SK-N-DZ (cell line): ENCODE measurements around the gene UGGT1.

ENCODE experiments used
- DNase-seq: peaks from one replicate; pipeline ENCODE4 v3.0.0-alpha.2; 2015; ENCODE audit warnings: low spot score
- small RNA-seq, 2 experiments: library from RNA; depleted of rRNA; stranded (forward); fragments of <200 nt; gene quantifications; one replicate each; pipeline ENCODE3, GENCODE V24; 2014

Gene UGGT1

DNA sequence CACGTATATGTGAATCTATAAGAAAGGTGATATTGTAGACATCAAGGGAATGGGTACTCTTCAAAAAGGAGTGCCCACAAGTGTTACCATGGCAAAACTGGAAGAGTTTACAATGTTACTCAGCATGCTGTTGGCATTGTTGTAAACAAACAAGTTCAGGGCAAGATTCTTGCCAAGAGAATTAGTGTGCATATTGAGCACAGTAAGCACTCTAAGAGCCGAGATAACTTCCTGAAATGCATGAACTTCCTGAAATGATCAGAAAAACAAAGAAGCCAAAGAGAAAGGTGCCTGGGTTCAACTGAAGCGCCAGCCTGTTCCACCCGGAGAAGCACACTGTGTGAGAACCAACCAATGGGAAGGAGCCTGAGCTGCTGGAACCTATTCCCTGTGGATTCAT, 126.7 kb downstream of the UGGT1 start:
- no peak for DNase-seq

GRCh38 chr2:128219891-128220290, 128.9 kb downstream of the UGGT1 start:
- no peak for DNase-seq

DNA sequence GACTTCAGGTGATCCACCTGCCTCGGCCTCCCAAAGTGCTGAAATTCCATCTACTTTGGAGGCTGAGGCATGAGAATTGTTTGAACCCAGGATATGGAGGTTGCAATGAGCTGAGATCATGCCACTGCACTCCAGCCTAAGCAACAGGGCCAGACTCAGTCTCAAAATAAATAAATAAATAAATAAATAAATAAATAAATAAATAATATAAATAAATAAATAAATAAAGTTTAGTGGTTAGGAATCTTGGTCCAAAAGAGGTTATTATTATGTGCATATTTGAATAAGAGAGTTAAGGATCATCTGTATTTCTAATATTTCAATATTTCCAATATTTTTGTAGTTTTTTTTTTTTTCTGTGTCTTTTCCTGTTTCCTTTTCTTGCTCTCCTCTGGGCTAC, 136.9 kb downstream of the UGGT1 start:
- no peak for DNase-seq

GRCh38 chr2:128228894-128229293, 137.9 kb downstream of the UGGT1 start:
- DNase-seq: no peak

- peak; percentile 78 for DNase-seq
These were observed 142.2 kb downstream of the UGGT1 start for GRCh38 chr2:128232965-128233789.

GRCh38 chr2:128233790-128234395, 142.9 kb downstream of the UGGT1 start:
- DNase-seq: no peak

DNA sequence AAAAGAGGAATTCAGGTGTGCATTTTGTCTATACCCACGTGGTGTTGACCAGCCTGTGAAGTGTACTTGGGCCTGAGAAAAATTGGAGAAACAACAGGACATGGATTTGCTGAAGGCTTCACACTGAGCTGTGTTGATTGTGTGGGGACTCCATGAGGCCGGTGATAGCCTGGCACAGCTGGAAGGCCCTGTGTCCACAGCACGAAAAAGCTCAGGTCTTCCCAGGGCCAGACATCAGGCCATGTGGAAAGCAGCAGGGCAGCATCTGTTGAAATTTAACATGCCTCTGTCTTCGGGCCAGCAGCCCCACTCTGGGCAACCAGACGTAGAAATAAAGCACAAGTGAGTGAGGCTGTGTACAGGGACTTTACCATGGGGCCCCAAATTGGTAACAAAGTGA, 143.6 kb downstream of the UGGT1 start:
- DNase-seq: no peak

DNA sequence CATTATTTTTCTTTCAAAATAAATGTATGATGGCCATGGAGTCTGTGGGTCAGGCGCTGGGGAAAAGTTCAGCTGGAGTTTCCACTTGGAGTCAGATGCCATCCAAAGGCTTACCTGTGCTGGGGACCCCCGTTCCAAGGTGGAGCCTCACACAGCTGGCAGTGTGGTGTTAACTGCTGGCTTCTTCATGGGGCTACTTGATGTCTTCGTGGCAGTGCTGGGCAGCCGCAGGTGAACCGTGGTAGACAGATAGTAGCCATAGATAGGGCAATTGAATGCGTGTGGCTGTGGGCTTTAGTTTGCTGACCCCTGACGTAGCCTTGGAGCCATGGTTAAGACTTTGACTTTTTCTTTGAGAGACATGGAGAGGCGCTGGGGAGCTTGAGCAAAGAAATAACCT, 144.6 kb downstream of the UGGT1 start:
- DNase-seq: no peak

GRCh38 chr2:128236491-128237035, 145.6 kb downstream of the UGGT1 start:
- DNase-seq: no peak

DNA sequence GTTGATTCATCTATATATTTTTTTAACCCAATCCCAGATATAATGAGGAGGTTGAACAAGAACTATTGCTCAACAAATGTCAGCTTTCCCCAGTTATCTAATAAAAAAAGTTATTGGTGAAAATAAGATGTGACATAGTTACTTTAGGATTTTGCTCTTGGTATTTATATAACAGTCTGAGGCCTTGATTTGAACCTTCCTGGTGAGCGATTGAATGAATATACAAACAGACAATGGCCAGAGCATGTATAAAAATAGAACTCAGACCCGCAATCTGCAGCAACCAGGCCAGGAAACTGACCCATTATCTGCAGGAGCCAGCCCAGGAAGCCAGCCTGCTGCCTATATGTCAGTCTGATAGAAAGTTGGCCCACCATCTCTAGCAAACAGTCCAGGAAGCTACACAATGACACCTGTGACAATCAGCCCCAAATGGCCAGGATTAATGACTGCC, 146.1 kb downstream of the UGGT1 start:
- DNase-seq: no peak

DNA sequence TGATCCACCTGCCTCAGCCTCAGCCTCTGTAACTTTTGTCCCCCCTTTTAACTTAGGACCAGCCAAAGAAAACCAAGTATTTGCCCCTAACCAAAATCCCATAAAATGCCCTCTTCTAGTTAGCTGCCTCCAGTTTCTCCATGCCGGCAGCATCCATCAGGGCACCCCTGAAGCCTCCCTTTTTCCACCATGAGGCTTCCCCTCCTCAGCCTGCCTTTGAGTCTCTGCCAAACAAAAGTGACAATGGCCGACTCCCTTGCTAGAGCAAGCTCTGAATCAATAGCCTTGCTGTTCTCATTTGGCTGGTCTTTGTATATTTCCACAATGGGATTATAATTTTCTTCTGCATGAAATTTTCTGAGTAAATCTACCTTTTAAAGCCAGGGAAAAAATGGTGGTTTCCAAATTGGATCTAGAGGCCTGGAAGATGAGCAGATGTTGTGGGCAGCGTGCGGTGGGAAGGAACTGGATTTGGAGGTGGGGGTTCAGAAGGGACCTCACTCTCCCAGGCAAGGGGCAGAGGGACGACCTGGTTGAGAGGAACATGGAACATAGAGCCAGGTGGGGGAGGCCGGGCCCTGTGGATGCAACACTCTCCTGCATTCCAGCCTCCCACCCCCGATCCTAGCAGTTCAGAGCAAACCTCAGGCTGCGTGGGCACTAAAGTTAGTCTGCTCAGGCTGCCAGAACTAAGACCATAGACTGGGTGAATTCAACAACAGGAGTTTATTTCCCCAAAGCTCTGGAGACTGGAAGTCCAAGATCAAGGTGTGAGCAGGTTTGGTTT, 147.1 kb downstream of the UGGT1 start:
- no peak for DNase-seq

DNA sequence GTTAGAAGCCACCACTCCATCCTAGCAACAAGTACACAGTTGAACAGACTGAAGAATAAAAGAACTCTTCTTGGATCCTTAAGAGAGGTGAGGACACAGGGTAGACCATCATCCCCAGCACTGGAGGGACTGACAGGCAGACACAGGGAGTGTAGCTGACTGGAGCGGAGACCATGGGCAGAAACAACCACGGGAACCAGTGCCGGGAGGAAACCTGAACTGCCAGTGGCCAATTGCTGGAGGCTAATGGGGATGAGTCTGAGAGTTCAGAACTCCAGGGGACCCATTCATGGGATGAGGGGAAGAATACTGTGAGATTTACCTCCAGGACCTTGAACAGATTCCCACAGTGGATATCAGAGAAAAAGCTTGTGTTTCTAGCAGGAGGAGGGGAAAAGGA, 150.9 kb downstream of the UGGT1 start:
- DNase-seq: no peak

Small RNA genes lying within 50 kb of the gene (small RNA-seq; reads per million reads assigned to genes)
- 0 reads per million in 2 experiments for gene AC108059.2
- gene AC108059.3: 0 reads per million in 2 experiments
- 0 reads per million in 2 experiments for gene DYNLT3P2
- 0 reads per million in 2 experiments for gene RF00019
